Uterus (tissue), 2 donors: ENCODE data around the gene RIOK3.

ENCODE experiments used
- CTCF ChIP-seq, 4 experiments: fragments of 200-600 bp in 2 of 4; fragments of 450-650 bp in 2 of 4; sonication (generic) in 2 of 4; IDR thresholded peaks; one replicate each; pipeline ENCODE4 v1.5.1; 2016 to 2019; ENCODE audit warnings: antibody characterized with exemption in 4 of 4, mild to moderate bottlenecking in 2 of 4, moderate library complexity in 1 of 4
- POLR2A ChIP-seq, 2 donors: fragments of 450-650 bp; IDR thresholded peaks; one replicate each; pipeline ENCODE4 v1.6.1; 2016; ENCODE audit warnings: antibody characterized with exemption in 2 of 2, mild to moderate bottlenecking in 1 of 2, moderate library complexity in 1 of 2

GRCh38 chr18:23506393-23506792 is 53.3 kb downstream of the RIOK3 start:
- TF ChIP-seq POLR2A (IDR thresholded peaks at IDR 0.05) (no peak), CTCF (IDR thresholded peaks at IDR 0.05) (no peak)
